ENCODE data around the gene MTMR6.

Gene MTMR6

DNA sequence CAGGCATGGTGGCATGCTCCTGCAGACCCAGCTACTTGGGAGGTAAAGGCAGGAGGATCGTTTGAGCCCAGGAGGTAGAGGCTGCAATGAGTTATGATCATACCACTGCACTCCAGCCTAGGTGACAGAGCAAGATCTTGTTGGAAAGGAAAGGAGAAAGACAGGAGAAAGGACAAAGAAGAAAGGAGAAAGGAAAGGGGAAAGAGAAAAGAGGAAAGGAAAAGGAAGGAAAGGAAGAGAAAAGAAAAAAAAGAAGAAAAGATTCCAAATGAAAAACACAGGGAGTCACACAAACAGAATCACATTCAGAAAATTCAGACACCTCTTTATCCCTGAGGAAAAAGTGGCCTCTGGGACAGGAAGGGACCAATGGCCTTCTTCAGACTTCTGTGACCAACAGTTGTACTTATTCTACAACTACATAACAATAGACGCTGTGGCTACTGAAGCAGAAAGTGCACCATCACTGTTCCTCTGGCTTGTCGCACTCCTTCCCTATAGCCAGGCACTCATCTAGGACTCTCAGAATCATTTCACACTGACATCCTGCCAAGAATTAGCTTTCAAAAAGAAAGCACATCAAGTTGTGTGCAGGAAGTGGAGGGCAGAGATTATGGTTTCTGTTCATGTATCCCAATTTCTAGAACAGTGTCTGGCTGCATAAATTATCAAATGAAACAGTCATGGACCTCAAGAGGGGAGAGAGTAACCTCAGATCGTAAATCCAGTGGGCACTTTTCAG is 5.9 kb downstream of the MTMR6 start:
- Histone ChIP-seq H3K27me3 (ENCODE audit: low read length) (no peaks in the 10 kb centered on the region), H3K9me3 (ENCODE audit: insufficient read depth, low read length) (no peaks in the 10 kb centered on the region), H3K9ac (ENCODE audit: low read length) (no peak overlapping the region), H3K36me3 (ENCODE audit: low read length) (no peaks in the 10 kb centered on the region), H3K27ac (ENCODE audit: low read depth, low read length) (no peak overlapping the region), H4K20me1 (ENCODE audit: low read depth, low read length) (no peaks in the 10 kb centered on the region; the same call in 1 of the 2 replicates), H3K4me3 (ENCODE audit: insufficient read depth, low read length, poor library complexity, severe bottlenecking) (no peak overlapping the region), H3F3A (ENCODE audit: insufficient read depth) (0 out of 2 replicates have a peak, but pooled peaks cover 3% of the 10 kb centered on the region), H3K79me2 (ENCODE audit: insufficient read depth, low read length) (peaks cover 87% of the 10 kb centered on the region), H3K4me2 (ENCODE audit: low read depth, low read length, poor library complexity, severe bottlenecking) (no peak overlapping the region), H2AFZ (ENCODE audit: low read depth, low read length, severe bottlenecking) (no peak overlapping the region), H3K9me2 (replicated peaks; ENCODE audit: insufficient read depth, low read length) (no peaks in the 10 kb centered on the region)
- no peak for TF ChIP-seq EZH2phosphoT487 (conservative IDR thresholded peaks at IDR 0.05; ENCODE audit: low read length)
- TF ChIP-seq, protein P1, sequence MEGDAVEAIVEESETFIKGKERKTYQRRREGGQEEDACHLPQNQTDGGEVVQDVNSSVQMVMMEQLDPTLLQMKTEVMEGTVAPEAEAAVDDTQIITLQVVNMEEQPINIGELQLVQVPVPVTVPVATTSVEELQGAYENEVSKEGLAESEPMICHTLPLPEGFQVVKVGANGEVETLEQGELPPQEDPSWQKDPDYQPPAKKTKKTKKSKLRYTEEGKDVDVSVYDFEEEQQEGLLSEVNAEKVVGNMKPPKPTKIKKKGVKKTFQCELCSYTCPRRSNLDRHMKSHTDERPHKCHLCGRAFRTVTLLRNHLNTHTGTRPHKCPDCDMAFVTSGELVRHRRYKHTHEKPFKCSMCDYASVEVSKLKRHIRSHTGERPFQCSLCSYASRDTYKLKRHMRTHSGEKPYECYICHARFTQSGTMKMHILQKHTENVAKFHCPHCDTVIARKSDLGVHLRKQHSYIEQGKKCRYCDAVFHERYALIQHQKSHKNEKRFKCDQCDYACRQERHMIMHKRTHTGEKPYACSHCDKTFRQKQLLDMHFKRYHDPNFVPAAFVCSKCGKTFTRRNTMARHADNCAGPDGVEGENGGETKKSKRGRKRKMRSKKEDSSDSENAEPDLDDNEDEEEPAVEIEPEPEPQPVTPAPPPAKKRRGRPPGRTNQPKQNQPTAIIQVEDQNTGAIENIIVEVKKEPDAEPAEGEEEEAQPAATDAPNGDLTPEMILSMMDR (IDR thresholded peaks at IDR 0.05; ENCODE audit: insufficient read depth, low read length, poor library complexity, severe bottlenecking): no peak

DNA sequence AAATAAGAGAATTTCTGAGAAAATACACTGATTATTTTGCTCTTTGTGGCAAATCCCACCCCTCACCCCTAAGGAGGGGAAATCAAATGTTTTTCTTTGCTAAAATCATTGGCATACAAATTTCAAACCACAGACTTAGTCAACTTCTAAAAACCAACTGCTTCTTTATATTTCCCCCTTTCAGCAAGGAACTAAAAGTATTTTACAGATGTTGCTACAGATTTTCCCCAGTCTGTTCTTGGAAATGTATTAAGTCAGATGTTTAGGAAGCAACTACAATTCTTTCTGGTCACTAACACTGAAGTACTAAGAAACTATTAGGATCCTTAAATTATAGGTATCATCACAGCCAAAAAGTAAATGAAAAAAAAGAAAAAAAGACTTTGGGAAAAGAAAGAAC is 6.9 kb downstream of the MTMR6 start:
- H3K9me3 ChIP-seq (ENCODE audit: insufficient read depth, low read length): no peaks in the 10 kb centered on the region
- no peaks in the 10 kb centered on the region; the same call in 1 of the 2 replicates for H4K20me1 ChIP-seq (ENCODE audit: low read depth, low read length)
- H3F3A ChIP-seq (ENCODE audit: insufficient read depth): no peaks in the 10 kb centered on the region
- H2AFZ ChIP-seq (ENCODE audit: low read depth, low read length, severe bottlenecking): no peak overlapping the region
- H3K9me2 ChIP-seq (replicated peaks; ENCODE audit: insufficient read depth, low read length): no peaks in the 10 kb centered on the region
- H3K4me2 ChIP-seq (ENCODE audit: low read depth, low read length, poor library complexity, severe bottlenecking): no peak overlapping the region
- H3K4me3 ChIP-seq (ENCODE audit: insufficient read depth, low read length, poor library complexity, severe bottlenecking): no peak overlapping the region
- H3K79me2 ChIP-seq (ENCODE audit: insufficient read depth, low read length): peaks cover 83% of the 10 kb centered on the region
- no peak overlapping the region for H3K9ac ChIP-seq (ENCODE audit: low read length)
- TF ChIP-seq, protein P1 (IDR thresholded peaks at IDR 0.05; ENCODE audit: insufficient read depth, low read length, poor library complexity, severe bottlenecking): no peak
- no peak for TF ChIP-seq EZH2phosphoT487 (conservative IDR thresholded peaks at IDR 0.05; ENCODE audit: low read length)
- no peaks in the 10 kb centered on the region for H3K27me3 ChIP-seq (ENCODE audit: low read length)
- H3K27ac ChIP-seq (ENCODE audit: low read depth, low read length): no peak overlapping the region
- H3K36me3 ChIP-seq (ENCODE audit: low read length): no peaks in the 10 kb centered on the region

DNA sequence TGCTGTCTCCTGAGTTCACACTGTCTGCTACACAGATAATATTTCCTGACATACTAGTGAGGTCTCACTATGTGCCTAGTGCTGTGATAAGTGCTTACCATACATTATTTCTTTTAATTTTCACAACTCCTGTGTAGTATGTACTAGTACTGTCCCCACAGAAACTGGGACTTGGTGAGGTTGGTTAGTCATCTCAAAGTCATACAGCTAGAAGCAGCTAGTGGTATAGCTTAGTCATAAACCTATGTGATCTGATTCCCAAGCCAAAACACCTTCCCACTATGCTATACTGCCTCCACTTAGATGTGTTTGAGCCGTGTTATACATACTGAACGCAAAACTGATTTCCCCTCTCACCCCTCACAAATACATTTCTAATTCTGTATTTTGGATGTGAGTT is 10.5 kb downstream of the MTMR6 start:
- H3K79me2 ChIP-seq (ENCODE audit: insufficient read depth, low read length): peaks cover 53% of the 10 kb centered on the region
- H3K4me2 ChIP-seq (ENCODE audit: low read depth, low read length, poor library complexity, severe bottlenecking): no peak overlapping the region
- no peaks in the 10 kb centered on the region for H3K27me3 ChIP-seq (ENCODE audit: low read length)
- H3K36me3 ChIP-seq (ENCODE audit: low read length): 0 out of 2 replicates have a peak, but pooled peaks cover 2% of the 10 kb centered on the region
- no peak overlapping the region for H3K9ac ChIP-seq (ENCODE audit: low read length)
- H4K20me1 ChIP-seq (ENCODE audit: low read depth, low read length): no peaks in the 10 kb centered on the region; the same call in 1 of the 2 replicates
- no peaks in the 10 kb centered on the region for H3F3A ChIP-seq (ENCODE audit: insufficient read depth)
- H3K4me3 ChIP-seq (ENCODE audit: insufficient read depth, low read length, poor library complexity, severe bottlenecking): no peak overlapping the region
- H2AFZ ChIP-seq (ENCODE audit: low read depth, low read length, severe bottlenecking): no peak overlapping the region
- H3K9me3 ChIP-seq (ENCODE audit: insufficient read depth, low read length): no peaks in the 10 kb centered on the region
- H3K9me2 ChIP-seq (replicated peaks; ENCODE audit: insufficient read depth, low read length): no peaks in the 10 kb centered on the region
- TF ChIP-seq EZH2phosphoT487 (conservative IDR thresholded peaks at IDR 0.05; ENCODE audit: low read length): no peak
- H3K27ac ChIP-seq (ENCODE audit: low read depth, low read length): no peak overlapping the region

DNA sequence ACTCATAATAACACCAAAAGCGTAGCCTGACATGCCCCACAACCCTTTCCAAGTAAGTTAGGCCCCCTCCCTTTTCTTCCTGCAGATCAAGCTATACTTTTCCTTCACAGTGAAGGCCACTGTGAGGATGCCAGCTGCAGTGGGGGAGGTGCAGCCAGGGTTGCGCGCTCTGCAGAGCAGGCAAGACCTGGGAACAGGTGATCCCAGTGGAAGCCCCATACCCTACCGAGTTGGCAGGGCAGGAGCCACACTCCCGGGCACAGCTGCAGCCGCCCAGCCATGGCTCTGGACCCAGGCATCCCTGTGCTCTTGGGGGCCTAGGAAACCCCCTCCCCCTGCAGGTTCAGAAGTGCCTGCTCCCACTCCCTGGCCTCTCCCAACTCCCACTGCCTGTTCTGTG is 18.7 kb downstream of the MTMR6 start:
- Histone ChIP-seq H3K27ac (ENCODE audit: low read depth, low read length) (no peak overlapping the region), H3K36me3 (ENCODE audit: low read length) (peaks cover 8% of the 10 kb centered on the region; the same call in 1 of the 2 replicates), H3K79me2 (ENCODE audit: insufficient read depth, low read length) (no peaks in the 10 kb centered on the region), H3K9me2 (replicated peaks; ENCODE audit: insufficient read depth, low read length) (no peaks in the 10 kb centered on the region), H3K9ac (ENCODE audit: low read length) (no peak overlapping the region), H2AFZ (ENCODE audit: low read depth, low read length, severe bottlenecking) (no peak overlapping the region), H3K4me3 (ENCODE audit: insufficient read depth, low read length, poor library complexity, severe bottlenecking) (no peak overlapping the region), H3F3A (ENCODE audit: insufficient read depth) (no peaks in the 10 kb centered on the region), H3K4me2 (ENCODE audit: low read depth, low read length, poor library complexity, severe bottlenecking) (no peak overlapping the region), H3K9me3 (ENCODE audit: insufficient read depth, low read length) (no peaks in the 10 kb centered on the region), H3K27me3 (ENCODE audit: low read length) (no peaks in the 10 kb centered on the region), H4K20me1 (ENCODE audit: low read depth, low read length) (no peaks in the 10 kb centered on the region)
- TF ChIP-seq, protein P1 (IDR thresholded peaks at IDR 0.05; ENCODE audit: insufficient read depth, low read length, poor library complexity, severe bottlenecking): no peak
- no peak for TF ChIP-seq EZH2phosphoT487 (conservative IDR thresholded peaks at IDR 0.05; ENCODE audit: low read length)
